ENCODE data around the gene TSKU. TPM values are rescaled to one million over a fixed set of nuclear protein-coding genes. Genes with fewer than 3 reads are reported as not detected.

The TSKU gene
- total and polyA plus RNA-seq, 9 of the 15 experiments (the other 6 are each of a cell fraction or from before 2014, with no cell fraction given), result 0.60 to 11.9 (median 8.4) TPM

GRCh38 chr11:76783896-76784813 is 999 bp downstream of the TSKU start (continued):
- TF ChIP-seq MNT (conservative IDR thresholded peaks at IDR 0.05) (no peak), TGIF2 (CRISPR knock-in tag; IDR thresholded peaks at IDR 0.05) (no peak), E2F3 (CRISPR knock-in tag; IDR thresholded peaks at IDR 0.05) (no peak)

GRCh38 chr11:76785513-76785912 is 2.4 kb downstream of the TSKU start:
- Histone ChIP-seq H3K4me2 (ENCODE audit: insufficient read depth, low read length) (peak overlapping the region; percentile 92), H3K9ac (ENCODE audit: insufficient read depth in 1 of 2, low read depth in 2 of 2, low read length in 2 of 2) (peak overlapping the region in 1 of 2 experiments; percentile 99; a peak in 1 of 4 replicates), H3K4me3 (no peak overlapping the region), H3K27me3 (ENCODE audit: control insufficient read depth in 2 of 2, insufficient read depth in 2 of 2, low read length in 2 of 2) (no peaks in the 10 kb centered on the region), H3K9me3 (replicated peaks; ENCODE audit: control insufficient read depth, insufficient read depth, low read depth, low read length) (no peaks in the 10 kb centered on the region), H3K9me1 (ENCODE audit: control insufficient read depth, insufficient read depth, low read length) (peaks cover 7% of the 10 kb centered on the region), H3K36me3 (ENCODE audit: control insufficient read depth, insufficient read depth, low read length) (peaks cover 22% of the 10 kb centered on the region; the same call in 2 of the 3 replicates), H3K4me1 (replicated peaks in 1 of 2; ENCODE audit: control insufficient read depth in 2 of 2, insufficient read depth in 2 of 2, low read length in 2 of 2) (peaks cover 56 to 66% of the 10 kb centered on the region in 2 experiments), H2AFZ (ENCODE audit: low read depth, low read length) (no peak overlapping the region), H4K20me1 (replicated peaks; ENCODE audit: control insufficient read depth, insufficient read depth, low read length) (peaks cover 22% of the 10 kb centered on the region), H3K79me2 (ENCODE audit: control insufficient read depth, insufficient read depth, low read length) (peaks cover 72% of the 10 kb centered on the region), H3K27ac (ENCODE audit: extremely low read depth, low read depth, low read length) (no peak overlapping the region)
- FAIRE-seq (no peak), DNase-seq (ENCODE audit: extremely low read depth in 1 of 4, low spot score in 3 of 4) (no peak), ATAC-seq (no peak)
- no TSS peak for BruUV-seq (replicated peaks)
- WGBS (ENCODE audit: insufficient coverage, low coverage, missing lambda C conversion rate), result 71% methylated on average over 3 of the region's 6 CpGs
- in situ Hi-C loops (cut with MboI), result no loop called here
- CTCF ChIA-PET (ENCODE audit: low intra/inter-chr PET ratio), result no interaction called here
- POLR2A ChIA-PET, result interaction anchor here (1.0 to 1.7 kb wide), 3 partner anchors 8 to 63 kb away, joined by 3 to 6 read pairs (median 3); no protein-coding TSS in a partner anchor
- intact Hi-C loops (cut with micrococcal nuclease), result no loop called here
- TF ChIP-seq POLR2H (tag; IDR thresholded peaks at IDR 0.05; ENCODE audit: low read depth), result no peak
- no peak for TF ChIP-seq ELF2 (CRISPR knock-in tag; IDR thresholded peaks at IDR 0.05)
- no peak for TF ChIP-seq HMG20B (CRISPR knock-in tag; IDR thresholded peaks at IDR 0.05)
- TF ChIP-seq ZNF407 (IDR thresholded peaks at IDR 0.05; ENCODE audit: low read depth), result no peak
- TF ChIP-seq HDAC8 (tag; IDR thresholded peaks at IDR 0.05), result no peak
- no peak for TF ChIP-seq ZKSCAN3 (CRISPR knock-in tag; IDR thresholded peaks at IDR 0.05)

All from K562 (cell line).